ENCODE results near the gene ATP8A2.

DNA sequence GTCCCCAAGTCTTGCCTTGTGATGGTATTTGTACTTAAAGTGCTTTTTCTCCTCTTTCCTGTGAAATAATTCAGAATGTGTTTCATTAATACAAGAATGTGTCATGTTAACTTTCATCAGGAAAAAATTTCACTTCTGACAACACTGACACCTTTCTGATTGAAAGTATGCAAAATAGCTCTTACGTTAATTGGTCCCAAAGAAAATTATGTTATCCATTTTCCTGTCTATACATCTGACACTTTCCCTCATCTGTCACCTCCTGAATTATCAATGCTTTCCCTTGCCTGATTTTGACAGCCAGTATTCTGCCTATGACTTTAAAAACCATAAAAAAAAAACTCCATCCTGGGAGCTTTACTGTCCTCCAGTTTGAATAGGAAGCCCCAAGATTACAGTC, 336.5 kb downstream of the ATP8A2 start:
- TF ChIP-seq YY1 (IDR thresholded peaks at IDR 0.05; ENCODE audit: insufficient read depth, insufficient read length) (no peak), SUZ12 (IDR thresholded peaks at IDR 0.05; ENCODE audit: extremely low read depth, insufficient read depth, insufficient read length) (no peak)

Data from NT2/D1 (cell line).